Stimulated activated CD4-positive, alpha-beta T cell treated with anti-CD3 and anti-CD28 coated beads, Interleukin-12 subunit alpha, Interleukin-12 subunit beta, amount 100 ng/mL, for 4 hours (primary cell): ENCODE measurements around the gene RALBP1.

Experiments
- DNase-seq: peaks from one replicate; pipeline ENCODE4 v3.0.0-alpha.2; 2020

Gene RALBP1

GRCh38 chr18:9552616-9553015 is 77.3 kb downstream of the RALBP1 start:
- no peak for DNase-seq

GRCh38 chr18:9557250-9557943 is 82.1 kb downstream of the RALBP1 start:
- DNase-seq: no peak

GRCh38 chr18:9558387-9559064 is 83.2 kb downstream of the RALBP1 start:
- DNase-seq: no peak

- DNase-seq: no peak
Observed at GRCh38 chr18:9559253-9559652, 83.9 kb downstream of the RALBP1 start.

DNA sequence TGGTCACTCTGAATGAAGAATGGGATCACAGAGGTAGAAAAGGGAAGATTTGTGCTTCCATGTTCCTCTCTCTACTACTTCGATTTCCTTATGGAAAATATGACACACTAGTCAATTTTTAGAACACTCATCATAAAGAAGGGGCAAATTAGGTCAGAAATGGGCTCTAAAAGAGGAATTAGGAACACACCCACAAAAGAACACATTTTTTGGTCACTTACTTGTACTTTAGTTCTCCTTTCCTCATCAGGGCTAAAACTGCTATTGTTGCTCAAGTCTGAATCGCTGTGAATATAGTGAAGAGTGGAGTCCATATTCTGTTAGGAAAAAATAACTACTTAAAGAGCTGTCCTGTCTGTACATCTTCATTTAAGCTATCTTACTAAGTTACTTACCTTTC is 86.4 kb downstream of the RALBP1 start:
- DNase-seq: no peak

GRCh38 chr18:9562584-9562983 is 87.3 kb downstream of the RALBP1 start:
- DNase-seq: no peak

- no peak for DNase-seq
Observed at GRCh38 chr18:9563331-9563730, 88.0 kb downstream of the RALBP1 start.

DNA sequence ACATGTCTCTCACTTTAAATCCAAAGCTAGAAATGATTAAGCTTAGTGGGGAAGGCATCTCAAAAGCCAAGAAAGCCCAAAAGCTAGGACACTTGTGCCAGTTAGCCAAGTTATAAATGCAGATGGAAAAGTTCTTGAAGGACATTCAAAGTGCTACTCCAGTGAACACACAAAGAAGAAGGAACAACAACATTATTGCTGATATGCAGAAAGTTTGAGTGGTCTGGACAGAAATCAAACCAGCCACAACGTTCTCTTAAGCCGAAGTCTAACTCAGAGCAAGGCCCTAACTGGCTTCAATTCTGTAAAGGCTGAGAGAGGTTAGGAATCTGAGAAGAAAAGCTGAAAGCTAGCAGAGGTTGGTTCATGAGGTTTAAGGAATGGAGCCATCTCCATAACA is 90.1 kb downstream of the RALBP1 start:
- DNase-seq: no peak

DNA sequence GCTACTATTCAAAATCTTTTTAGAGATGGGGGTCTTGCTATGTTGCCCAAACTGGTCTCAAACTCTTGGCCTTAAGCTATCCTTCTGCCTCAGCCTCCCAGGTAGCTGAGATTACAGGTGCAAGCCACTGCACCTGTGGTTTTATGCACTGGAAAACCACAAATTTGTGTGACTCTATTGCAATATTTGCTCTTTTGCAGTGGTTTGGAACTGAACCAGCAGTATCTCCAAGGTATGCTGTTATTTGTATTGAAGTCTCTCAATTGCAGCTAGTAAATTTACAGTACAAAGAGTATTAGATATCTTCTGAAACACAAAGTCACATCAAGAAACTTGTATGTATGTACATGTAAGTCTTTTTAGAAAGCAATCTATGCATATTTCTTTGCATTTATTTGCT is 92.9 kb downstream of the RALBP1 start:
- no peak for DNase-seq

- no peak for DNase-seq
Observed at GRCh38 chr18:9569178-9569577, 93.9 kb downstream of the RALBP1 start.

DNA sequence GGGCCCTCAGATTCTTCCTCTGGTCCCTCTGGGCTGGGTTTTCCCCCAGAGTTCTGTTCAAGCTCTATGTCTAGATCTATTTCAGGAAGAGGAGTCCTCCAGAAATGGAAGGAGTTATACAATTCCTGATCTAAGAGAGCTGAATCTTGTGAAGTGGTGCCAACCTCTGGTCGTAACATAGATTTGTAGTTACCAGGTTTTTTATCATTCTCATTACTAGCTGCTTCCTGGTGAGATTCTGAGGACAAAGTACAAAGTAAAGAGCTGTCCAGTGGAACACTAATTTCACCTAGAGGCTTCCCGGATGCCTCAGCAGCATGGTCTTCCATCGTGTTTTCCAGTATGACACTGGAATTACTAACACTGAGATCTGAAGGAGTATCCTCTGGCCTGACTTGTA is 94.9 kb downstream of the RALBP1 start:
- no peak for DNase-seq

DNA sequence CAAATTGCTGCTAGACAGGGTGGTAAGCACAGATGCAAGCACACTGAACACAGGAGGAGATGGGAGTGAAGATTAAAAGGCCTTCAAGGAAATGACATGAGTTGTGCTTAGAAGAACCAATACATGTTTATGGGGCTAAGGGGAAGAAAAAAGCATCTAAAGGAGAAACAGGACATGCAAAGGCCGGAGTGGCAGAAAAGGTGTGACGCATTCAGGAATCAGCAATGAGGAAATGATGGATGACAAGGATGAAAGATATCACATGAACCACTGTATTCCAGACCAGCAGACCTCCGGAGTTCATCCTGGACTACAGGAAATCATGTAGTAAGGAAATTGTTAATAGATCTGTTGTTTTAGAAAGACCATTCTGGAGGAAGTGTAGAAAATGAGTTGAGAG is 96.2 kb downstream of the RALBP1 start:
- no peak for DNase-seq

- no peak for DNase-seq
Observed at GRCh38 chr18:9574473-9575115, 99.3 kb downstream of the RALBP1 start.

DNA sequence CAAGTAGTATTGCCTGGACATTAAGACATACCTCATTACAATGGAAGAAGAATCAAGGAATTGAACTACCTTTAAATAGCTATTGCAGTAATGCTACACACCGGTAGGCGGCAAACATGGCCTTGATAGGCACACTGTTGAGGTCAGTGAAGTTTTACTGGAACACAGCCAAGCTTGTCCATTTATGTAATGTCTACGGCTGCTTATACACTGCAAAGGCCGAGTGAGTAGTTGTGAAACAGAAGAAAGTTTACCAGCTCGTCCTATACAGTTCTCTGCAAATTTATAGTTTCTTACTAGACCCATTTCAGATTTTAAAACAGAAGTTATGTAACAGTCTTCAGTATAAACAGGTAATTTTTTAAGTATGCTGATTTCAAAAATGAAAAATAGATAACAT is 100.2 kb downstream of the RALBP1 start:
- DNase-seq: no peak

- DNase-seq: no peak
Observed at GRCh38 chr18:9577361-9577760, 102.0 kb downstream of the RALBP1 start.

DNA sequence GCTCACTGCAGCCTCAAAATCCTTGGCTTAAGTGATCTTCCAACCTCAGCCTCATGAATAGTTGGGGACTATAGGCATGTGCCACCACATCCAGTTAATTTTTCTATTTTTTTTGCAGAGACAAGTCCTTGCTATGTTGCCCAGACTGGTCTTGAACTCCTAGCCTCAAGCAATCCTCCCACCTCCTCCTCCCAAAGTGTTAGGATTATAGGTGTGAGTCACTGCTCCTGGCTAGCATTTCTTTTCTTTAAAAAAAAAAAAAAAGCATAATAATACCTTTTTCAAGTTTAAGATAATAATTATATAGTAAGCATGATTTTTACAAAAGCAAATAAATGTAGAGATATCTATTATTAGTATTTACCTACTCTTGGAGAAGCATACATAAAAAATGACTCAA is 103.0 kb downstream of the RALBP1 start:
- DNase-seq: no peak

DNA sequence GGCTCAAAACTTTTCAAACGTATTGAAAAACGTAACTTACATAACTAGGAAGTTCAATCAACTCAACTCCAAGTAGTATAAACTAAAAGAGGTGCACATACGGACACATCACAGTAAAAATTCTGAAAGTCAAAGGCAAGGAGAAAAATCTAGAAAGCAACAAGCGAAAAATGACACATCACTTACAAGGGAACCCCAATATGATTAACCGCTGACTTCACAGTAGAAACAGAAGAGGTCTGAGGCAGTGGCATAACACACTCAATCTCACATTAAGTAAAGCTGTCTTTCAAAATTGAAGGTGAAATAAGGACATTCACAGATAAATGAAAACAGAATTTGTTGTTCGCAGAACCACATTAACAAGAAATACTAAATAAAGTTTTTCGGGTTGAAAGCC is 106.4 kb downstream of the RALBP1 start:
- DNase-seq: no peak

DNA sequence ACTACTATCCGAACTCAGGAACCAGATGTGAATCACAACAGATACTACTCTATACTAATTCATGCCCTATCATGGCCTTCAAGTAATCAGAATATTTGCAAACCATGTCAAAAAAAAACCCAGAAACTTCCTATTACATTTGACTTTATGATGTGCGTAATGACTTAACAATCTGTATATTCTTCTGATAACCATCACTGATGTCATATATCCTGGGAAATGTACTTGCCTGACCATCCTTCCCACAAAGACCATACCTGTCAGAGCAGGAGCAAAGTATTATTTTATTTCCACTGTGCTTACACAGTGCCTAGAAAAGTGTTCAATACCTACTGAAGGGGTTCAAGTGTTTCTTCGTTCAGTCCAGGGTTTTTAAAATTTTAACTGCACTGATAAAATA is 111.5 kb downstream of the RALBP1 start:
- DNase-seq: no peak
